A549 (cell line): Measurements from ENCODE around the gene NKD1. TPM values are rescaled to one million over a fixed set of nuclear protein-coding genes. Genes with fewer than 3 reads are reported as not detected.

Source experiments
- ATAC-seq, 2 experiments: fragments of 200-7000 bp in 1 of 2; fragments of >200 bp in 1 of 2; cut with Nextera tagmentation in 1 of 2; cut with Tn5 transposase in 1 of 2; 3 replicates each; pipeline versions ENCODE4 v1.8.0 to v1.9.1; 2018 to 2020; ENCODE audit warnings: mild to moderate bottlenecking in 1 of 2, moderate library complexity in 1 of 2
- CTCF ChIA-PET: fragments of 300-600 bp; sonication (Branson Sonifier 250); formaldehyde crosslinking; extraction: SDS; loops from one replicate; lab custom pipeline; 2021; ENCODE audit warnings: antibody characterized with exemption, inconsistent platforms; lab: Yijun Ruan, JAX
- POLR2A ChIA-PET: fragments of 350-600 bp; formaldehyde crosslinking; extraction: SDS; loops from one replicate; lab custom pipeline; 2021; ENCODE audit warnings: antibody characterized with exemption, inconsistent platforms; lab: Yijun Ruan, JAX
- DNase-seq, 2 experiments: peaks; one replicate each; pipeline versions ENCODE4 v3.0.0 to v3.0.0-alpha.2; 2011 to 2016; ENCODE audit warnings: low read depth in 1 of 2, low spot score in 1 of 2
- FAIRE-seq: peaks from 2 replicates; lab custom pipeline; 2011; peaks lifted over from hg19 to GRCh38; lab: Jason Lieb, UNC
- H3K27ac ChIP-seq, 2 experiments: fragments of >200 bp; sonication (Bioruptor Twin); formaldehyde crosslinking; 3 replicates each; pipeline ENCODE4 v1.5.1; 2016 to 2017
- H3K4me1 ChIP-seq: fragments of >200 bp; sonication (Bioruptor Twin); formaldehyde crosslinking; 3 replicates; pipeline ENCODE4 v1.6.1; 2016
- H3K4me2 ChIP-seq: fragments of >200 bp; sonication (Bioruptor Twin); formaldehyde crosslinking; 3 replicates; pipeline ENCODE4 v1.6.1; 2016
- H3K4me3 ChIP-seq: fragments of >200 bp; sonication (Bioruptor Twin); formaldehyde crosslinking; 3 replicates; pipeline ENCODE4 v1.5.1; 2016
- H3K9me3 ChIP-seq: fragments of >200 bp; sonication (Bioruptor Twin); formaldehyde crosslinking; 3 replicates; pipeline ENCODE4 v1.6.1; 2016
- BHLHE40 ChIP-seq: IDR thresholded peaks from 2 replicates; pipeline ENCODE4 v1.6.1; 2012; ENCODE audit warnings: low read depth, low read length, inconsistent platforms
- CBX2 ChIP-seq: fragments of 200-600 bp; sonication (generic); IDR thresholded peaks from 2 replicates; pipeline ENCODE4 v1.6.1; 2016; ENCODE audit warnings: low read depth, mild to moderate bottlenecking, borderline replicate concordance
- CEBPB ChIP-seq, 2 experiments: fragments of >200 bp in 1 of 2; sonication (Bioruptor Twin) in 1 of 2; formaldehyde crosslinking in 1 of 2; IDR thresholded peaks; 2 replicates each; pipeline ENCODE4 v1.6.1; 2012 to 2016
- ELK1 ChIP-seq: fragments of 150-350 bp; IDR thresholded peaks from 2 replicates; pipeline ENCODE4 v1.6.1; 2014; ENCODE audit warnings: low read depth, mild to moderate bottlenecking, low read length
- GATA3 ChIP-seq: IDR thresholded peaks from 2 replicates; pipeline ENCODE4 v1.6.1; 2012; ENCODE audit warnings: borderline replicate concordance
- HOXA7 ChIP-seq: fragments of 250-450 bp; sonication (Bioruptor Pico); IDR thresholded peaks from 2 replicates; pipeline ENCODE4 v1.5.0; 2020; ENCODE audit warnings: mild to moderate bottlenecking, moderate library complexity
- HOXB13 ChIP-seq: fragments of 250-450 bp; sonication (Bioruptor Pico); IDR thresholded peaks from 2 replicates; pipeline ENCODE4 v1.5.0; 2020; ENCODE audit warnings: low read depth, mild to moderate bottlenecking, moderate library complexity
- HOXB5 ChIP-seq: fragments of 250-450 bp; sonication (Bioruptor Pico); IDR thresholded peaks from 2 replicates; pipeline ENCODE4 v1.5.0; 2020; ENCODE audit warnings: mild to moderate bottlenecking, moderate library complexity
- JUN ChIP-seq, 2 experiments: fragments of >200 bp; sonication (Bioruptor Twin); formaldehyde crosslinking; IDR thresholded peaks; 2 replicates in 1 of 2; 3 replicates in 1 of 2; pipeline ENCODE4 v1.6.1; 2016 to 2017
- JUNB ChIP-seq: fragments of >200 bp; sonication (Bioruptor Twin); formaldehyde crosslinking; IDR thresholded peaks from 2 replicates; pipeline ENCODE4 v1.6.1; 2016
- MAX ChIP-seq: IDR thresholded peaks from 2 replicates; pipeline ENCODE4 v1.6.1; 2012
- NR3C1 ChIP-seq: fragments of >200 bp; sonication (Bioruptor Twin); formaldehyde crosslinking; IDR thresholded peaks from 3 replicates; pipeline ENCODE4 v1.6.1; 2017
- PBX3 ChIP-seq: IDR thresholded peaks from 2 replicates; pipeline ENCODE4 v1.6.1; 2012
- POLR2A ChIP-seq: IDR thresholded peaks from 2 replicates; pipeline ENCODE4 v1.6.1; 2012; ENCODE audit warnings: mild to moderate bottlenecking, low read length
- RAD21 ChIP-seq, 2 experiments: fragments of >200 bp in 1 of 2; sonication (Bioruptor Twin) in 1 of 2; formaldehyde crosslinking in 1 of 2; IDR thresholded peaks in 1 of 2; conservative IDR thresholded peaks in 1 of 2; 2 replicates in 1 of 2; 3 replicates in 1 of 2; pipeline ENCODE4 v1.6.1; 2012 to 2018; ENCODE audit warnings: inconsistent platforms in 1 of 2
- RFX5 ChIP-seq: fragments of 450-650 bp; IDR thresholded peaks from 2 replicates; pipeline ENCODE4 v1.7.1; 2014; ENCODE audit warnings: antibody characterized with exemption, mild to moderate bottlenecking, moderate library complexity
- RNF2 ChIP-seq: fragments of 200-600 bp; sonication (generic); IDR thresholded peaks from 2 replicates; pipeline ENCODE4 v1.6.1; 2016; ENCODE audit warnings: low read depth, mild to moderate bottlenecking, antibody characterized with exemption, moderate library complexity, borderline replicate concordance
- SREBF2 ChIP-seq: fragments of 450-650 bp; IDR thresholded peaks from 2 replicates; pipeline ENCODE4 v1.6.1; 2014; ENCODE audit warnings: mild to moderate bottlenecking, moderate library complexity
- TFCP2L1 ChIP-seq: fragments of 250-450 bp; sonication (Bioruptor Pico); IDR thresholded peaks from 2 replicates; pipeline ENCODE4 v1.5.0; 2021; ENCODE audit warnings: mild to moderate bottlenecking
- ZFP36 ChIP-seq: fragments of 450-650 bp; IDR thresholded peaks from 2 replicates; pipeline ENCODE4 v1.6.1; 2014; ENCODE audit warnings: borderline replicate concordance; ENCODE audit not compliant: partially characterized antibody
- ZNF302 ChIP-seq: fragments of 250-450 bp; sonication (Bioruptor Pico); IDR thresholded peaks from 2 replicates; pipeline ENCODE4 v1.9.0; 2021; ENCODE audit warnings: inconsistent platforms, mild to moderate bottlenecking, moderate library complexity
- ZSCAN20 ChIP-seq: fragments of 250-450 bp; sonication (Bioruptor Pico); IDR thresholded peaks from 2 replicates; pipeline ENCODE4 v1.8.0; 2022; ENCODE audit warnings: mild to moderate bottlenecking, moderate library complexity
- WGBS: methylation state at CpG from one replicate; pipeline ENCODE4 v1.1.6; 2017; ENCODE audit errors: missing lambda C conversion rate; 5-methylcytosine and 5-hydroxymethylcytosine counted together
- polyA plus RNA-seq, 4 experiments: library from polyadenylated mRNA; depleted of rRNA in 3 of 4; stranded (reverse); fragments of >200 nt; fragmentation: RNase III in 1 of 4; extraction: RNeasy Plus Mini Kit Qiagen cat#74134 plus additional on column Dnase treatment in 1 of 4; gene quantifications; 2 replicates in 3 of 4; 3 replicates in 1 of 4; pipeline ENCODE4 v1.2.3, GENCODE V29; 2011 to 2017
- TF ChIP-seq, protein P1 (sequence below): fragments of 200-600 bp; sonication (generic); IDR thresholded peaks from 2 replicates; pipeline ENCODE4 v1.6.1; 2016; ENCODE audit warnings: antibody characterized with exemption, mild to moderate bottlenecking, moderate library complexity
- TF ChIP-seq, protein P2 (sequence below): fragments of >200 bp; sonication (Bioruptor Twin); formaldehyde crosslinking; IDR thresholded peaks from 2 replicates; pipeline ENCODE4 v1.6.1; 2016
- TF ChIP-seq, protein P3 (sequence below): fragments of >200 bp; sonication (Bioruptor Twin); formaldehyde crosslinking; IDR thresholded peaks from 3 replicates; pipeline ENCODE4 v1.6.1; 2016

Gene NKD1
- polyA plus RNA-seq, 2 of the 4 experiments (the other 2 are of a cell fraction), result 0.10 to 0.19 TPM

DNA sequence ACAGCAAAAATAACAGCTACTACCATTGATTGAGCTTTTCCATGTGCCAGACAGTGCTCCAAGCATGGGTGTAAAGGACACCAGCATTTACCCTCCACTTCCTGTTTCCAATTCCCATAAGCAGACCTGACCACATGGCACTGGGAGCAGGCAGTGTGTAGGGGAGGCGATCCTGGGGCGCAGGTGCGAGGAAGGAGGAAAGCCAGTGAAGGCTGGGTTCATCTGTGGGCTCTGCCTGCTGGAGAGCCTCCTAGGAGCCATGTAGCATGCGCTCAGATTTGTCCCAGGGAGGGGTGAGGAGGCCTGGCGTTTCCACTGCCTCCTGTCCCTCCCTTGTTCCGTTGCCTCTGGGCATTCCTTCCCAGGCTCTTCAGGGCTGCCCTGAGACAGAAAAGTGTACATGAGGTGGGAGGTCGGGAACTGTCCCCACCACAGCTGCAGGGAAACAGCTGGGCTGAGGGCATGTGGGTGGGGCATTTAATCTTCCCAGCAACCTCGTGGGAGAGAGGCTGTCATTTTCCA is 76.3 kb downstream of the NKD1 start (continued):
- no peak for TF ChIP-seq ELK1
- TF ChIP-seq TFCP2L1 (CRISPR knock-in tag), result no peak
- TF ChIP-seq HOXB5, result no peak
- no peak for TF ChIP-seq ZFP36
- TF ChIP-seq NR3C1, result no peak

- no peaks in the 10 kb centered on the region for H3K4me1 ChIP-seq
- ChIA-PET CTCF (interaction anchor here (4.0 kb wide), 1 partner anchor 40 kb away, joined by 17 read pairs; no protein-coding TSS in a partner anchor), POLR2A (no interaction called here)
- ATAC-seq (no peak), DNase-seq (no peak), FAIRE-seq (no peak)
- H3K4me2 ChIP-seq, result no peak overlapping the region
- no peak overlapping the region for H3K27ac ChIP-seq
- H3K4me3 ChIP-seq, result no peak overlapping the region
- 71% methylated on average over 6 of the region's 12 CpGs for WGBS
- TF ChIP-seq, protein P1, sequence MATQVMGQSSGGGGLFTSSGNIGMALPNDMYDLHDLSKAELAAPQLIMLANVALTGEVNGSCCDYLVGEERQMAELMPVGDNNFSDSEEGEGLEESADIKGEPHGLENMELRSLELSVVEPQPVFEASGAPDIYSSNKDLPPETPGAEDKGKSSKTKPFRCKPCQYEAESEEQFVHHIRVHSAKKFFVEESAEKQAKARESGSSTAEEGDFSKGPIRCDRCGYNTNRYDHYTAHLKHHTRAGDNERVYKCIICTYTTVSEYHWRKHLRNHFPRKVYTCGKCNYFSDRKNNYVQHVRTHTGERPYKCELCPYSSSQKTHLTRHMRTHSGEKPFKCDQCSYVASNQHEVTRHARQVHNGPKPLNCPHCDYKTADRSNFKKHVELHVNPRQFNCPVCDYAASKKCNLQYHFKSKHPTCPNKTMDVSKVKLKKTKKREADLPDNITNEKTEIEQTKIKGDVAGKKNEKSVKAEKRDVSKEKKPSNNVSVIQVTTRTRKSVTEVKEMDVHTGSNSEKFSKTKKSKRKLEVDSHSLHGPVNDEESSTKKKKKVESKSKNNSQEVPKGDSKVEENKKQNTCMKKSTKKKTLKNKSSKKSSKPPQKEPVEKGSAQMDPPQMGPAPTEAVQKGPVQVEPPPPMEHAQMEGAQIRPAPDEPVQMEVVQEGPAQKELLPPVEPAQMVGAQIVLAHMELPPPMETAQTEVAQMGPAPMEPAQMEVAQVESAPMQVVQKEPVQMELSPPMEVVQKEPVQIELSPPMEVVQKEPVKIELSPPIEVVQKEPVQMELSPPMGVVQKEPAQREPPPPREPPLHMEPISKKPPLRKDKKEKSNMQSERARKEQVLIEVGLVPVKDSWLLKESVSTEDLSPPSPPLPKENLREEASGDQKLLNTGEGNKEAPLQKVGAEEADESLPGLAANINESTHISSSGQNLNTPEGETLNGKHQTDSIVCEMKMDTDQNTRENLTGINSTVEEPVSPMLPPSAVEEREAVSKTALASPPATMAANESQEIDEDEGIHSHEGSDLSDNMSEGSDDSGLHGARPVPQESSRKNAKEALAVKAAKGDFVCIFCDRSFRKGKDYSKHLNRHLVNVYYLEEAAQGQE, result no peak
- TF ChIP-seq RFX5, result no peak
- no peak for TF ChIP-seq BHLHE40
- TF ChIP-seq CBX2, result no peak
- no peak for TF ChIP-seq HOXA7
- no peak for TF ChIP-seq ZSCAN20 (CRISPR knock-in tag)
- no peak for TF ChIP-seq GATA3
- no peak for TF ChIP-seq NR3C1
- no peak for TF ChIP-seq POLR2A
- no peak for TF ChIP-seq RAD21 (conservative IDR thresholded peaks at IDR 0.05 in 1 of 2, IDR thresholded peaks at IDR 0.05 in 1 of 2)
- no peak for TF ChIP-seq ZNF302 (CRISPR knock-in tag)
- no peak for TF ChIP-seq MAX
- TF ChIP-seq, protein P2, sequence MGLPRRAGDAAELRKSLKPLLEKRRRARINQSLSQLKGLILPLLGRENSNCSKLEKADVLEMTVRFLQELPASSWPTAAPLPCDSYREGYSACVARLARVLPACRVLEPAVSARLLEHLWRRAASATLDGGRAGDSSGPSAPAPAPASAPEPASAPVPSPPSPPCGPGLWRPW, result no peak
- no peak for TF ChIP-seq RNF2
- no peak for TF ChIP-seq PBX3
- TF ChIP-seq JUNB, result no peak
- H3K9me3 ChIP-seq, result no peaks in the 10 kb centered on the region
Observed at GRCh38 chr16:50625374-50625773, 77.2 kb downstream of the NKD1 start.

GRCh38 chr16:50626868-50627267 is 78.7 kb downstream of the NKD1 start:
- WGBS, result 21% methylated on average over 4 of the region's 4 CpGs
- CTCF ChIA-PET, result interaction anchor here (1.2 kb wide), 1 partner anchor 39 kb away, joined by 4 read pairs; no protein-coding TSS in a partner anchor
- ATAC-seq, result no peak
- Histone ChIP-seq H3K4me1 (no peaks in the 10 kb centered on the region), H3K4me3 (no peak overlapping the region), H3K4me2 (no peak overlapping the region), H3K27ac (no peak overlapping the region), H3K9me3 (no peaks in the 10 kb centered on the region)
- FAIRE-seq, result no peak
- POLR2A ChIA-PET, result no interaction called here
- DNase-seq, result no peak
- no peak for TF ChIP-seq RFX5
- TF ChIP-seq JUNB, result no peak
- TF ChIP-seq CEBPB (IDR thresholded peaks at IDR 0.05), result no peak
- TF ChIP-seq, protein P3, sequence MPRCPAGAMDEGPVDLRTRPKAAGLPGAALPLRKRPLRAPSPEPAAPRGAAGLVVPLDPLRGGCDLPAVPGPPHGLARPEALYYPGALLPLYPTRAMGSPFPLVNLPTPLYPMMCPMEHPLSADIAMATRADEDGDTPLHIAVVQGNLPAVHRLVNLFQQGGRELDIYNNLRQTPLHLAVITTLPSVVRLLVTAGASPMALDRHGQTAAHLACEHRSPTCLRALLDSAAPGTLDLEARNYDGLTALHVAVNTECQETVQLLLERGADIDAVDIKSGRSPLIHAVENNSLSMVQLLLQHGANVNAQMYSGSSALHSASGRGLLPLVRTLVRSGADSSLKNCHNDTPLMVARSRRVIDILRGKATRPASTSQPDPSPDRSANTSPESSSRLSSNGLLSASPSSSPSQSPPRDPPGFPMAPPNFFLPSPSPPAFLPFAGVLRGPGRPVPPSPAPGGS, result no peak
- TF ChIP-seq HOXB13 (CRISPR knock-in tag), result no peak
- TF ChIP-seq JUN (IDR thresholded peaks at IDR 0.05), result no peak
- TF ChIP-seq SREBF2, result no peak
- TF ChIP-seq PBX3, result no peak
